AG04450 (cell line): ENCODE data around the gene FHL1. TPM values are rescaled to one million over a fixed set of nuclear protein-coding genes. Genes with fewer than 3 reads are reported as not detected.

Experiments
- CTCF ChIA-PET: fragments of 300-600, 350-600 bp; formaldehyde crosslinking; extraction: SDS; loops from one replicate; lab custom pipeline; 2022; ENCODE audit warnings: antibody characterized with exemption, inconsistent platforms; lab: Charles Lee
- POLR2A ChIA-PET: fragments of 350-600 bp; formaldehyde crosslinking; extraction: SDS; loops from one replicate; lab custom pipeline; 2021; ENCODE audit warnings: antibody characterized with exemption, inconsistent platforms; lab: Yijun Ruan, JAX
- DNase-seq: peaks from one replicate; pipeline ENCODE4 v3.0.0-alpha.2; 2011; ENCODE audit warnings: low read depth, low spot score
- H3K27ac ChIP-seq: one replicate; pipeline ENCODE4 v1.5.1; 2012; ENCODE audit warnings: low read depth, low read length, control low read depth
- H3K27me3 ChIP-seq: one replicate; pipeline ENCODE4 v1.6.0; 2012; ENCODE audit warnings: low read length; ENCODE audit not compliant: control insufficient read depth, insufficient read depth
- H3K4me3 ChIP-seq: 2 replicates; pipeline ENCODE4 v1.5.1; 2011; ENCODE audit warnings: mild to moderate bottlenecking, low read depth, low read length, control low read depth
- H3K9me3 ChIP-seq: 2 replicates; pipeline ENCODE4 v1.5.1; 2012; ENCODE audit warnings: low read length; ENCODE audit not compliant: control insufficient read depth, insufficient read depth
- CTCF ChIP-seq: IDR thresholded peaks from 2 replicates; pipeline ENCODE4 v1.5.1; 2011; ENCODE audit warnings: low read depth, low read length, control low read depth, inconsistent platforms
- polyA plus RNA-seq: library from polyadenylated mRNA; depleted of rRNA; stranded (reverse); fragments of >200 nt; gene quantifications from 2 replicates; pipeline ENCODE4 v1.2.3, GENCODE V29; 2011

Gene FHL1
- polyA plus RNA-seq, 1 experiment: 158 TPM

- H3K27ac ChIP-seq: no peak overlapping the region
- CTCF ChIA-PET: interaction anchor here (1.2 kb wide), 1 partner anchor 222 kb away, joined by 6 read pairs; no protein-coding TSS in a partner anchor
- H3K27me3 ChIP-seq: no peaks in the 10 kb centered on the region
- POLR2A ChIA-PET: interaction anchor here (0.6 kb wide), 1 partner anchor 21 kb away, joined by 7 read pairs; no protein-coding TSS in a partner anchor
- DNase-seq: no peak
- TF ChIP-seq CTCF: no peak
- peak overlapping the region; percentile 68 for H3K4me3 ChIP-seq
- no peaks in the 10 kb centered on the region for H3K9me3 ChIP-seq
Measured at GRCh38 chrX:136250191-136251040, 103.1 kb downstream of the FHL1 start.

GRCh38 chrX:136251041-136251991 is 104.0 kb downstream of the FHL1 start, which contains the start of gene MAP7D3:
Gene MAP7D3 (minus strand): TSS chrX:136251400. CDS start chrX:136251358, 42 bp downstream.
- POLR2A ChIA-PET: interaction anchor here (0.6 kb wide), 1 partner anchor 20 kb away, joined by 7 read pairs; no protein-coding TSS in a partner anchor
- TF ChIP-seq CTCF: no peak
- Histone ChIP-seq H3K4me3 (peak within 1 kb of the TSS; percentile 68), H3K27ac (no peak within 1 kb of the TSS), H3K9me3 (no peaks in the 10 kb centered on the region), H3K27me3 (no peaks in the 10 kb centered on the region)
- CTCF ChIA-PET: no interaction called here
- DNase-seq: no peak

GRCh38 chrX:136255541-136255940 is 108.2 kb downstream of the FHL1 start:
- Histone ChIP-seq H3K9me3 (no peaks in the 10 kb centered on the region), H3K27ac (no peak overlapping the region), H3K4me3 (no peak overlapping the region), H3K27me3 (no peaks in the 10 kb centered on the region)
- no peak for DNase-seq
- POLR2A ChIA-PET: no interaction called here
- no peak for TF ChIP-seq CTCF
- CTCF ChIA-PET: interaction anchor here (2.0 kb wide), 1 partner anchor 13 kb away, joined by 9 read pairs; no protein-coding TSS in a partner anchor

GRCh38 chrX:136256026-136256425 is 108.7 kb downstream of the FHL1 start:
- no peak for DNase-seq
- no peaks in the 10 kb centered on the region for H3K9me3 ChIP-seq
- ChIA-PET CTCF (interaction anchor here (2.0 kb wide), 1 partner anchor 13 kb away, joined by 9 read pairs; no protein-coding TSS in a partner anchor), POLR2A (no interaction called here)
- H3K27me3 ChIP-seq: no peaks in the 10 kb centered on the region
- no peak for TF ChIP-seq CTCF
- no peak overlapping the region for H3K4me3 ChIP-seq
- no peak overlapping the region for H3K27ac ChIP-seq
